AG08396 (cell line): ENCODE data around the gene IRAK1.

ENCODE experiments used
- DNase-seq: peaks from one replicate; pipeline ENCODE4 v3.0.0; 2012; ENCODE audit warnings: low spot score, mixed read lengths

IRAK1 gene

GRCh38 chrX:154040863-154041262 is 21.2 kb upstream of the IRAK1 start:
- DNase-seq: no peak

GRCh38 chrX:154040307-154040756 is 20.6 kb upstream of the IRAK1 start:
- no peak for DNase-seq

GRCh38 chrX:154039577-154039976 is 19.9 kb upstream of the IRAK1 start:
- no peak for DNase-seq

GRCh38 chrX:154038656-154039055 is 19.0 kb upstream of the IRAK1 start:
- DNase-seq: no peak

- no peak for DNase-seq
Measured at GRCh38 chrX:154037754-154038153, 18.1 kb upstream of the IRAK1 start.

GRCh38 chrX:154036513-154036912 is 16.8 kb upstream of the IRAK1 start:
- DNase-seq: no peak

- DNase-seq: no peak
Measured at GRCh38 chrX:154033848-154034247, 14.1 kb upstream of the IRAK1 start.

- DNase-seq: no peak
Measured at GRCh38 chrX:154032653-154033052, 13.0 kb upstream of the IRAK1 start.

- no peak for DNase-seq
Measured at GRCh38 chrX:154032160-154032559, 12.5 kb upstream of the IRAK1 start.

GRCh38 chrX:154030715-154031305 is 11.1 kb upstream of the IRAK1 start:
- DNase-seq: no peak

- DNase-seq: no peak
Measured at GRCh38 chrX:154030266-154030665, 10.6 kb upstream of the IRAK1 start.

- DNase-seq: no peak
Measured at GRCh38 chrX:154029439-154029838, 9.7 kb upstream of the IRAK1 start.

- no peak for DNase-seq
Measured at GRCh38 chrX:154028502-154029184, 8.9 kb upstream of the IRAK1 start.

GRCh38 chrX:154027986-154028385 is 8.3 kb upstream of the IRAK1 start:
- DNase-seq: no peak

GRCh38 chrX:154027022-154027402 is 7.3 kb upstream of the IRAK1 start:
- DNase-seq: no peak

- DNase-seq: no peak
Measured at GRCh38 chrX:154026136-154027021, 6.7 kb upstream of the IRAK1 start.

- no peak for DNase-seq
Measured at GRCh38 chrX:154025230-154025629, 5.5 kb upstream of the IRAK1 start.

- DNase-seq: no peak
Measured at GRCh38 chrX:154024271-154024670, 4.6 kb upstream of the IRAK1 start.

GRCh38 chrX:154023276-154024000 is 3.7 kb upstream of the IRAK1 start:
- no peak for DNase-seq

GRCh38 chrX:154022108-154022507 is 2.4 kb upstream of the IRAK1 start:
- no peak for DNase-seq

GRCh38 chrX:154021131-154021611 is 1.5 kb upstream of the IRAK1 start:
- no peak for DNase-seq

GRCh38 chrX:154020536-154021115 is 924 bp upstream of the IRAK1 start:
- DNase-seq: no peak
